Hematopoietic multipotent progenitor cell treated with erythropoietin and hydrocortisone succinate and interleukin-3 and kit ligand, for 15 days (in vitro differentiated cells): ENCODE measurements around the gene MEGF8.
"Not testable (repeated sequence)": the region's sequence is repeated elsewhere in the genome, so short reads cannot be mapped to it uniquely, and the experiment has no call there.

Experiments
- DNase-seq: peaks from one replicate; pipeline ENCODE4 v3.0.0-alpha.2; 2015; ENCODE audit warnings: low spot score

Gene MEGF8

DNA sequence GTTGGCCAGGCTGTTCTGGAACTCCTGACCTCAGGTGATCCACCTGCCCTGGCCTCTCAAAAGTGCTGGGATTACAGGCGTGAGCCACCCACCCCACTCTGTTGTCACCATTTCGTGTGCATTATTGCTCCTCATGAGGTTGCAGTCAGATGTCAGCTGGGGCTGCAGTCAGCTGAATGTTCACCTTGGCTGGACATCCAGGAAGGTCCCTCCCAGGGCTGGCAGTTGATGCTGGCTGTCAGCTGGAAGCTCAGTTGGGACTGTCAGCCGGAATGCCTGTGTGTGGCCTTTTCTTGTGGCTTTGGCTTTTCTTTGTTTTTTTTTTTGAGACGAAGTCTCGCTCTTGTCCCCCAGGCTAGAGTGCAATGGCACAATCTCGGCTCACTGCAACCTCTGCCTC is 6.6 kb downstream of the MEGF8 start:
- no peak for DNase-seq

DNA sequence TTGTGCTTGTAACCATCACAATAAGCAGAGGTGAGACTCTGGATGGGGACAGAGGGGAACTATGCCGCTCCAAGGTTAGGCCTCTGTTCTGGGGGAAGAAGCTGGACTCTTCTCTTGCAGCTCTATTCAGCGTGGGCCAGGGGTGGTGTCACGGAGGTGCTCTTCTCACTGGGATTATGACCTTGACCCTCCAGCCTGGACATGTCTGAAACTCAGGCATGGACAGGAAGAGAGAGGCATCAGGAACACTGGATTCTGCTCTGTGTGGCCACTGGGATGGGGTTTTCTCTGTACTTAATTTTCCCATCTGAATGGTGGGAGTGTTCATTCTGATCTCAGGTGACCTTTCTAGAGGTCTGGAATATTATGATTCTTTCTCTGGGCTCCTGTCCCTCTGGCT is 7.6 kb downstream of the MEGF8 start:
- DNase-seq = no peak

DNA sequence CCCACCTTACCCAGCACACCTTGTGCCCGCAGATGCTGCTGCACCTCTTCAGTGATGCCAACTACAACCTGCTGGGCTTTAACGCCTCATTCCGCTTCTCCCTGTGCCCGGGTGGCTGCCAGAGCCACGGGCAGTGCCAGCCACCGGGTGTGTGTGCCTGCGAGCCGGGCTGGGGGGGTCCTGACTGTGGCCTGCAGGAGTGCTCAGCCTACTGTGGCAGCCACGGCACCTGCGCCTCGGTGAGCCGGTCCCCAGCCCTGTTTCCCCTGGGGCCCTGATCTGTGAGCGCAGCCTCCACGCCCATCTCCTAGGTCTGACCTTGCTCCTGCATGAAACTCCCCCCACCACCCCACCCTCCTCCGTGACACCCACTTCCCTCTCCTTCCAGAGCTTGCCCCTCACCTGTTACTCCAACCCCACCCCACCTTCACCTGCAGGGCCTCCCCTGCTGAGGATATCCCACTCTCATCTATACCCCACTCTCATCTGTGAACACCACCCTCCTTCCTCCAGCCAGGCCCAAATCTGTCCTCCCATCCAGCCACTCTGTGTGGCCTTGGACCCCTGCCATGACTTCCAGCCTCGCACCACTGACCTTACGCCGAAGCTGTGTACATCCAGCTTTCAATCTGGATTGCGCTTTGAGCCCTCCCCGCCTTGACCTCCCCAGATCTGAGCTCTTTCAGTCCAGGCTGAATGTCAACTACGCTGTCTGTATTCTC is 8.7 kb downstream of the MEGF8 start:
- DNase-seq = no peak

DNA sequence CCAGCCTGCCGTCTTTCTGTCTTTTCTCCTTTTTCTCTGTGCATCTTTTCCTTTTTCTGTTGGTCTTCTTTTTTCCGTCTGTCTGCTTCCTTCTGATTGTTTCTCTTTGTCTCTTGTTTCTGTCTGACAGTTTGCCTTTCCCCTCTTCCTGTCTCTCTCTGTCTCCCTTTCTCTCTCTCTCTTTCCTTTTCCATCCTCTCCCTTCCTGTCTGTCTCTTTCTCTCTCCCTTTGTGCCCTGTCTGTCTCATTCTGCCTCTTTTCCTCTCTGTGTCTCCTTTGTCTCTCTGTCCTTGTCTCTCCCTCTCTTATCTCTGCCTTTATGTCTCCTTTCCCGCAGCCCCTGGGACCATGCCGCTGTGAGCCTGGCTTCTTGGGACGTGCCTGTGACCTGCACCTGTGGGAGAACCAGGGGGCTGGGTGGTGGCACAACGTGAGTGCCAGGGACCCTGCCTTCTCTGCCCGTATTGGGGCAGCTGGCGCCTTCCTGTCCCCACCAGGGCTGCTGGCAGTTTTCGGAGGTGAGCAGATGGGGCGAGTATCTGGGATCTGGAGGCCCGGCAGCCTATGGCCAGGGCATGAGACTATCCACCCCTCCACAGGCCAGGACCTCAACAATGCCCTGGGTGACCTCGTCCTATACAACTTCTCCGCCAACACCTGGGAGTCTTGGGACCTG is 9.4 kb downstream of the MEGF8 start:
- DNase-seq = no peak

DNA sequence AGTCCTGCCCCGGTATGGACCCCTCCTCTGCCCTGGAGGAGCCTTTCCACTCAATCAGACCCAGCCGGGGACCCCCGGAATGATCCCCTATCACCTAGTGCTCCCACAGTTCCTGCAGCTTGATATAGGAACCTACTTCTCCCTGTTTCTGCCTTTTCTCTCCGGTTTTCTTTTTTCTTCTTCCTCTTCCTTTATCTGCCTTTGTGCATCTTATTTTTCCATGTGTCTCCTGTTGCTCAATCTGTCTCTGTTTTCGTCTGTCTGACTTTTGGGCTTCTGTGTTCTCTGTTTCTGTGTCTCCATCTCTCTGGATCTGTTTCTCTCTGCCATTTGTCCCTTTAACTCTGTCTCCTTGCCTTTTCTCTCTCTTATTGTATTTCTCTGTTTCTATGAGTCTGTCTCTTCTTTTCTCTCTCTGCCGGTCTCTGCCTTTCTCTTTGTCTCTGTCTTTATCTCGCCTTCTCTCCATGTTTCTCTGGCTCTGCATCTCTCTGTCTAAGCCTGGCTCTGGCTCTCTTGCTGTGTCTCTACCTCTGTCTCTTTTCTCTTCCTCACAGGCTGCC is 10.0 kb downstream of the MEGF8 start:
- DNase-seq = no peak

DNA sequence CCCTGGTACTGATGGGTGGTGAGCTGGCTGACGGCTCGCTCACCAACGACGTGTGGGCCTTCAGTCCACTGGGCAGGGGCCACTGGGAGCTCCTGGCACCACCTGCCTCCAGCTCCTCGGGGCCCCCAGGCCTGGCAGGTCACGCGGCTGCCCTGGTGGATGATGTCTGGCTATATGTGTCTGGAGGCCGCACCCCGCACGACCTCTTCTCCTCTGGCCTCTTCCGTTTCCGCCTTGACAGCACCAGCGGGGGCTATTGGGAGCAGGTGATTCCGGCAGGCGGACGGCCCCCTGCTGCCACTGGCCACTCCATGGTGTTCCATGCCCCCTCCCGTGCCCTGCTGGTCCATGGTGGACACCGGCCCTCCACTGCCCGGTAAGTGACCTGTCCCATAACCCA is 10.5 kb downstream of the MEGF8 start:
- no peak for DNase-seq

DNA sequence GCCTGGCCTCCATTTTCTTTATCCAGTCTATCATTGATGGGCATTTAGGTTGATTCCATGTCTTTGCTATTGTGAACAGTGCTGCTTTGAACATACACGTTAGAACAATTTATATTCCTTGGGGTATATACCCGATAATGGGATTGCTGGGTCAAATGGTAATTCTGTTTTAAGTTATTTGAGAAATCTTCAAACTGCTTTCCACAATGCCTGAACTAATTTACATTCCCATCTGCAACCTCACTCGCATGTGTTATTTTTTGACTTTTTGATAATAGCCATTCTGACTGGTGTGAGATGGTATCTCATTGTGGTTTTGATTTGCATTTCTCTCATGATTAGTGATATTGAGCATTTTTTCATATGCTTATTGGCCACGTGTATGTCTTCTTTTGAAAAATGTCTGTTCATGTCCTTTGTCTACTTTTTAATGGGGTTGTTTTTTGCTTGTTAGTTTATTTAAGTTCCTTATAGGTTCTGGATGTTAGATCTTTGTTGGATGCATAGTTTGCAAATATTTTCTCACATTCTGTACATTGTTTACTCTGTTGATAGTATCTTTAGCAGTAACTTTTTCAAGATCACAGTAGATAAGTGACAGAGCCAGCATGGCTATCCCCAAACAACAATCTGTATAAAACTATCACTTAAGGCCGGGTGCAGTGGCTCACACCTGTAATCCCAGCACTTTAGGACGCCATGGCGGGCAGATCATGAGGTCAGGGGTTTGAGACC is 13.9 kb downstream of the MEGF8 start:
- DNase-seq = not testable (repeated sequence)

DNA sequence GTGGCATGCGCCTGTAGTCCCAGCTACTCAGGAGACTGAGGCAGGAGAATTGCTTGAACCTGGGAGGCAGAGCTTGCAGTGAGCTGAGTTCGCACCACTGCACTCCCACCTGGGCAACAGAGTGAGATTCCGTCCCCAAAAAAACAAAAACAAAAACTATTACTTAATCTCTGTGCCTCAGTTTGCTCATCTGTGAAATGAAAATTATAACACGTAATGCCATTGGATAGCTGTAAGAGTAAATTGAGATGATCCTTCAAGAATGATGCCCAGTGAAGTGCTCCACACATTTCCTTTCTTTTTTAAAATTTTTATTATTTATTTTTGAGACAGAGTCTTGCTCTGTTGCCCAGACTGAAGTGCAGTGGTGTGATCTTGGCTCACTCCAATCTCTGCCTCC is 14.5 kb downstream of the MEGF8 start:
- not testable (repeated sequence) for DNase-seq

DNA sequence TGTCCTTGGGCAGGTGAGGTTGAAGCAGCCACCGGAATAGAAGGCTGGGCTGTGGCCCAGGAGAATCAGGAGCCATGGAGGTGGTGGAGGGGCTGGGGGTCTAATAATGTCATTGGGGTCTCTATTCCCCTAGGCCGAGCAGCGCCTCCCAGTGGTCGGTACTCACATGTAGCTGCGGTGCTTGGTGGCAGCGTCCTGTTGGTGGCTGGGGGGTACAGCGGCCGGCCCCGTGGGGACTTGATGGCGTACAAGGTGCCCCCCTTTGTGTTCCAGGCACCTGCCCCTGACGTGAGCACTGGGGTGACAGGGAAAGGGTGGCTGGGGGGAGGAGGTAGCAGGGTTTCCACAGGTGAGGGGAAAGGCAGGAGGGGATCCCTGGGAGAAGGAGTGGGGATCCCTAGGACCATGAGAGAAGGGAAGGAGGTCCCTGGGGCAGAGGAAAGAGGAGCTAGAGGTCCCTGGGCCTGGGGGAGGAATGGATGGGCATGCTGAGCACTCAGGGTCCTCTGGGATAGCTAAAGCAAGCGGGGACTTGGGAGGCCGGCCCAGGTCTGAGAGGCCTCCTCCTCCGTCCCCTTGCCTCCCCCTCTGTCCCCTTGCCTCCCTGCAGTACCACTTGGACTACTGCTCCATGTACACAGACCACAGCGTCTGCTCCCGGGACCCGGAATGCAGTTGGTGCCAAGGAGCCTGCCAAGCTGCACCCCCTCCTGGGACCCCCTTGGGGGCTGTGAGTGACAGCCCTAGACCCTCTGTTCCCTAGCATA is 18.1 kb downstream of the MEGF8 start:
- no peak for DNase-seq

DNA sequence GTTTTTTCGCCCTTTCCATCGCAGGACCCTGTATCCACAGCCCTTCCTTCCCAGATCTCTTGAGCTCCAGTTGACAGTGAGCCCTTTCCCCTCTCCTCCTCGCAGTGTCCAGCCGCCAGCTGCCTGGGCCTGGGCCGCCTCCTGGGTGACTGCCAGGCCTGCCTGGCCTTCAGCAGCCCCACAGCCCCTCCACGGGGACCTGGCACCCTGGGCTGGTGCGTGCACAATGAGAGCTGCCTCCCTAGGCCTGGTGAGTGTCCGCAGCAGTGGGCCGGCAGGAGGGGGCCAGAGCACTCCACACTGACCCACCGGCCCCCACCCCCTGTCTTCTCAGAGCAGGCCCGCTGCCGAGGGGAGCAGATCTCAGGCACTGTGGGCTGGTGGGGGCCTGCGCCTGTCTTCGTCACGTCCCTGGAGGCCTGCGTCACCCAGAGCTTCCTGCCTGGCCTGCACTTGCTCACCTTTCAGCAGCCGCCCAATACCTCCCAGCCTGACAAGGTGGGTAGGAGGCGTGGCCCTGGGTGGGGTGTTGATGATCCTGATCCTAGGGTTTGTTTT is 19.0 kb downstream of the MEGF8 start:
- DNase-seq = no peak

DNA sequence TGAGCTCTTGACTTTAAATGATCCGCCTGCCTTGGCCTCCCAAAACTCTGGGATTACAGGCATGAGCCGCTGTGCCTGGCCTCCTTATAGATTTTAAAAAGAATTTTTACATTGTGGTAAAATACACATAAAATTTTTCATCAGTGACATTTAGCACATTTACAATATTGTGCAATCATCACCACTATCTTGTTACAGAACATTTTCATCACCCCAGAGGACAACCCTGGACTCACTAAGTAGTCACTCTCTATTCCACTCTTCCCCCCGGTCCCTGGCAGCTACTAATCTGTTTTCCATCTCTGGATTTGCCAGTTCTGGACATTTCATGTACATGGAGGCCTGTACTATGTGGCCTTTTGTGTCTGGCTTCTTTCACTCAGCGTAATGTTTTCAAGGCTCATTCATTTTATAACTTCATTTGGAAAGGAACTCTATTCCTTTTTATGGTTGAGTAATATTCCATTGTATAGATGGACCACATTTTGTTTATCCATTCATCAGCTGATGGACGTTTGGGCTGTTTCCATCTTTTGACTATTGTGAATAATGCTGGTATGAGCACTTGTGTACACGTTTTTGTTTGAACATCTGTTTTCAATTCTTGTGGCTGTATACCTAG is 19.9 kb downstream of the MEGF8 start:
- no peak for DNase-seq

DNA sequence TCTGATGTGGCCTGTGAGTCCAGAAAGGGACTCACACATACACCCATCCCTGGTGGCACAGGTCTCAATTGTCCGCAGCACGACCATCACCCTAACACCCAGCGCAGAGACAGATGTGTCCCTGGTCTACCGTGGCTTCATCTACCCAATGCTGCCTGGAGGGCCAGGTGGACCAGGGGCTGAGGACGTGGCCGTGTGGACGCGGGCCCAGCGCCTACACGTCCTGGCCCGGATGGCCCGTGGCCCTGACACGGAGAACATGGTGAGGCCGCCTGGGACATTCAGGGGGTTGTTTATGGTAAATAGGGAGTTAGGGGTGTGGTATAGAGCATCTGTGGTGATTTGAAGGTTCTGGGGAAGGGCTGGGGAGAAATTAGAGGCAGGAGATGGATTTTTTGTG is 22.8 kb downstream of the MEGF8 start:
- DNase-seq = no peak

DNA sequence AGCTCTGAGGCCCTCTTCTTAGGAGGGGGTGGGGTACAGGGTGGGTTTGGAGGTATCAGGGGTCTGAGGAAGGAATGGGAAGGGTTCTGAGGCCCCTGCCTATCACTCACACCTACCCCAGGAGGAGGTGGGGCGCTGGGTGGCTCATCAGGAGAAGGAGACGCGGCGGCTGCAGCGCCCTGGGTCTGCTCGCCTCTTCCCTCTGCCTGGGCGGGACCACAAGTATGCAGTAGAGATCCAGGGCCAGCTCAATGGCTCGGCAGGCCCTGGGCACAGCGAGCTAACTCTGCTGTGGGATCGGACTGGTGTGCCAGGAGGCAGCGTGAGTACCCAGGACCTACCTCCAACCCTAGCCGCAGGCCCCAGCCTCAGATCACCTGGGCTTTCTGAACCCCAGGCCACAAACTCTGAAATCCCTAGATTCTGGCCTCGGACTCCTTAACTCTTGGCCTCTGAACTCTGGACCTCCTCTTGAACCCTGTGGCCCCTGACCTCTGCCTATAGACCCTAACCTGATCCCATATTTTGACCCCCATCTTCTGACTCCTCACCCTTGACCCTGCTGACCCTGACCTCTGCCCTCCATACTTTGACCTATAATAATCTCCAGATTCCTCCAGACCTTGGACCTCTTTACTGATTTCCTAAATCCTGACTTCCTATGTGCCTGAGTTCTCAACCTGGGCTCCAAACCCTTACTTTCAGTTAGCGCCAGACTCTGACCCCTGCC is 24.1 kb downstream of the MEGF8 start:
- no peak for DNase-seq

DNA sequence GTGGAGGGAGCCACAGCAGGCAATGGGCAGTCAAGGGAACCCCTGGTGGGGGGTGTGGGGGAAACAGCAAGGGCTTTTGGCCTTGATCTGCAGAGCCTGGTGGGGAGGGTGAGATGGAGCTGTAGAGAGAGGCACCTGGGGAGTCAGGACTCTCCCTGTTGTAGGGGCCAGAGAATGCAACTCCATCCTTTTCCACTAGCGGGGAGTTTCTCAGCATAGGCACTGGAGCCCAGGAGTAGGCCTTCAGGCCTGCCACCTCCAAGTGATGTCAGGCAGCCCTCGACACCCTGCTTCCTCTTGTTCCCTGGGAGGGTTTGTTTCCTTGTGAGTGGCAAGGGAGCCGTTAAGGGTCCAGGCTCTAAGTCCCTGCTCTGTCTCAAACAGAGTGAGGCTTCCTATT is 25.0 kb downstream of the MEGF8 start:
- no peak for DNase-seq

DNA sequence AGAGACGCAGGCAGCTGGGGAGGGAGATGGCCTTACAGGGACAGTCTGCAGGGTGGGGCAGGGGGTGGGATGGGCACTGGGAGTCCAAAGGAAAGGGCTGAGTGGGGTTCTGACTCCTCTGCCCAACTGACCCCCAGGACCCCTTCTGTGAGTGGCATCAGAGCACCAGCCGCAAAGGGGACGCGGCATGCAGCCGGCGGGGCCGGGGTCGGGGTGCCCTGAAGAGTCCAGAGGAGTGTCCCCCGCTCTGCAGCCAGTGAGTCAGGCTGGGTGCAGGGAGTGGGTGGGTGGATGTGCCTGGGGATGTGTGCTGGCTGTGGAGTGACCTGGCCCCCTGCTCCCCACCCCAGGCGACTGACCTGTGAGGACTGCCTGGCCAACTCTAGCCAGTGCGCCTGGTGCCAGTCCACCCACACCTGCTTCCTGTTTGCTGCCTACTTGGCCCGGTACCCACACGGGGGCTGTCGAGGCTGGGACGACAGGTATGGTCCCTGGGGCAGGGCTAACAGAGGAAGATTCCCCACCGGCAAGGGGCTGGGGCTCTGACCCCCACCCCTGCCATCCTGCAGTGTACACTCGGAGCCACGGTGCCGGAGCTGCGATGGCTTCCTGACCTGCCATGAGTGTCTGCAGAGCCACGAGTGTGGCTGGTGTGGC is 25.8 kb downstream of the MEGF8 start:
- DNase-seq = no peak

DNA sequence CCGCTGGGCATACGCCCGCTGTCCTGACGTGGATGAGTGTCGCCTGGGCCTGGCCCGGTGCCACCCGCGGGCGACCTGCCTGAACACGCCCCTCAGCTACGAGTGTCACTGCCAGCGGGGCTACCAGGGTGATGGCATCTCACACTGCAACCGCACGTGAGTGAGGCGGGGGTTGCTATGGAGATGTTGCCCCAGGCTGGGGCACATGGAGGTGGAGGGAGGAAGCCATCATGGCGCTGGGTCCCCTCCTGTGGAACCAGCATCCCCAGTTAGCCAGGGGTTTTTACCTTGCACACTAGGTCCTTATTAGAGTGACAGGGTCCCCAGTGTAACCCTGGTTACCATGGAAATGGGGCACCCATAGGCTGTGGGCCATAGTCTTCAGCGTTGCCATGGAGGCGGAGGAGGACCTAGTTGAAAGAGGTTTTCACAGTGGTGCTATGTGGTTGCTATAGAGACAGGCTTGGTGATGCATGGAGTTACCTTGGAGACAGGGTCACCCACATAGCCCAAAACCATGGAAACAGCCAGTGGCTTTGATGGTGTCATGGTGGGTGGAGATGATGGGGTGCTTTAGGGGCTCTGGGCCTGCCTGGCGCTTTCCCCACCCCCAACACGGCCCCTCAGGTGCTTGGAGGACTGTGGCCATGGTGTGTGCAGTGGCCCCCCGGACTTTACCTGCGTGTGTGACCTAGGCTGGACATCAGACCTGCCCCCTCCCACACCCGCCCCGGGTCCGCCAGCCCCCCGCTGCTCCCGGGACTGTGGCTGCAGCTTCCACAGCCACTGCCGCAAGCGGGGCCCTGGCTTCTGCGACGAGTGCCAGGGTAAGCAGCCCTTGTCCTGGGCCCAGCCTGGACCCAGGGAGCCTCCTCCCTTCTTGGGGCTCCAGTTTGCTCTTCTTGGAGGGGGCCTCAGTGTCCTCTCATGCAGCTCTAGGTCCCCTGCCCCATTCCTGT is 27.1 kb downstream of the MEGF8 start:
- no peak for DNase-seq

DNA sequence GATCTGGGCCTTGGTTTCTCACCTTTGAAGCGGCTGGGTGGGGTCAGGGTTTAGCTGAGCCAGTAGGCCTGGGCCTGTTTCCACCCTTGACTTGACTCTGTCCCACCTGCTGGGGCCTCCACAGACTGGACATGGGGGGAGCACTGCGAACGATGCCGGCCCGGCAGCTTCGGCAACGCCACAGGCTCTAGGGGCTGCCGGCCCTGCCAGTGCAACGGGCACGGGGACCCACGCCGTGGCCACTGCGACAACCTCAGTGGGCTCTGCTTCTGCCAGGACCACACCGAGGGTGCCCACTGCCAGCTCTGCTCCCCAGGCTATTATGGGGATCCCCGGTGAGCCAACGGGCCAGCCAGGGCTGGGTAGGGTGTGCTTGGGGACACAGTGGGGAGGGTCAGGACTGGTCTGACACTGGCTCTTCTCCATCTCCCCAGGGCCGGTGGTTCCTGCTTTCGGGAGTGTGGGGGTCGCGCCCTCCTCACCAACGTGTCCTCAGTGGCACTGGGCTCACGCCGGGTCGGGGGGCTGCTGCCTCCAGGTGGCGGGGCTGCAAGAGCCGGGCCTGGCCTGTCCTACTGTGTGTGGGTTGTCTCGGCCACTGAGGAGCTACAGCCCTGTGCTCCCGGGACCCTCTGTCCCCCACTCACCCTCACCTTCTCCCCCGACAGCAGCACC is 28.0 kb downstream of the MEGF8 start:
- DNase-seq = no peak

DNA sequence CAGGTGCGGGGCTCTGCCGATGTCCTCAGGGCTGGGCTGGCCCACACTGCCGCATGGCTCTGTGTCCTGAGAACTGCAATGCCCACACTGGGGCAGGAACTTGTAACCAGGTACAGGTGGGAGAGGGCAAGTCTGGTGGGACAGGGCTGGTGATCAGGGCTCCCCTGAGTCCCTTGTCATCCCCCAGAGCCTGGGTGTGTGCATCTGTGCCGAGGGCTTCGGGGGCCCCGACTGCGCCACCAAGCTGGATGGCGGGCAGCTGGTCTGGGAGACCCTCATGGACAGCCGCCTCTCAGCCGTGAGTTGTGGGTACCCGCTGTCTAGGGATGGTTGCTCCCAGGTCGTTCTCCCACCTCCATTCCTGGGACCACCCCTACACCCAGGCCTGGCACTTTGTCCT is 30.5 kb downstream of the MEGF8 start:
- DNase-seq = no peak
